Measurements from ENCODE around the gene GALP.
"Not testable (repeated sequence)": the region's sequence is repeated elsewhere in the genome, so short reads cannot be mapped to it uniquely, and the experiment has no call there.

The GALP gene

DNA sequence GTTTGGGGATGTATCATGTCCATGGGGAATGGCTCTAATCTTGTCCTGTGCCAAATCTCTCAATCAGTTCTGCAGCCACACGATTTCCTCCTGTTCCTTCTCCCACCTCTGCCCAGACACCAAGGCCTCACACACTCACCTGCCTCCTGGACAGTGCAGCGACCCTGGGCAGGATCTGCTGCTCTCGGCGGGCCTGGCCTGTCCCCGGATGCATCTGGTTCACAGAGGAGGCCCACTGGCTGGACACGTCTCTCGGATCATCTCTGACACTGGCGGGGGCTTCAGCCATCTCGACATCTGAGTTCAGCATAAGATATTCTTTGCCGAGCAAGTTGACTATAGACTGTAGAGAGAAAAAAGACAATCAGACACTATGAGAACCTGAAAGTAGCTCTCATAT, 15.9 kb downstream of the GALP start:
- no peak overlapping the region for H3K27ac Mint-ChIP-seq
- H3K27me3 Mint-ChIP-seq, result peaks cover 12% of the 10 kb centered on the region
- no peak overlapping the region for H3K4me3 Mint-ChIP-seq
- no peak for DNase-seq
- H3K4me1 Mint-ChIP-seq (ENCODE audit: low read depth), result no peaks in the 10 kb centered on the region
- H3K9me3 Mint-ChIP-seq, result no peaks in the 10 kb centered on the region
- no peaks in the 10 kb centered on the region for H3K36me3 Mint-ChIP-seq (ENCODE audit: low read depth)

DNA sequence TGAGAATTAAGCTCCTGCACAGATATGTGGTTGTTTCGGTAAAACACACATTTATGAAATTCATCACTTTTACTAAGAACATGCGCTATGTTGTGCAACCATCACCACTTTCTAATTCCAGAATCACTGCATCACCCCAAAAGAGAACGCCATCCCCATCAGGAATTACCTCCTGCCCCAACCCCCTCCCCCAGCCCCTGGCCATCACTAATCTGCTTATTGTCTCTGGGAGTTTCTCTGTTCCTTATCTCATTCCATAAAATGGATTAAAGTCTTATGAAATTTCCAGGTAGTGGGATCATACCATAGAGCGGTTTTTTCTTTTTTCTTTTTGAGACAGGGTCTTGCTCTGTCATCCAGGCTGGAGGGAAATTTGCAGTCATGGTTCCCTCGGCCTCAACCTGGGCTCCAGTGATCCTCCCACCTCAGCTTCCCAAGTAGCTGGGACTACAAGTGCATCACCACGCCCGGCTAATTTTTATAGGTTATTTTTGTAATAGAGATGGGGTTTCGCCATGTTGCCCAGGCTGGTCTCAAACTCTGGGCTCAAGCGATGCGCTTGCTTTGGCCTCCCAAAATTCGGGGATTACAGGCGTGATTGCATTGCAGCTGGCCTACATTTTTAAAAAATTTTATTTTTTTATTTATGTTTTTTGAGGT, 18.3 kb downstream of the GALP start:
- no peak overlapping the region for H3K27ac Mint-ChIP-seq
- H3K27me3 Mint-ChIP-seq, result peaks cover 8% of the 10 kb centered on the region
- H3K36me3 Mint-ChIP-seq (ENCODE audit: low read depth), result no peaks in the 10 kb centered on the region
- no peaks in the 10 kb centered on the region for H3K9me3 Mint-ChIP-seq
- DNase-seq, result no peak
- no peaks in the 10 kb centered on the region for H3K4me1 Mint-ChIP-seq (ENCODE audit: low read depth)
- no peak overlapping the region for H3K4me3 Mint-ChIP-seq

DNA sequence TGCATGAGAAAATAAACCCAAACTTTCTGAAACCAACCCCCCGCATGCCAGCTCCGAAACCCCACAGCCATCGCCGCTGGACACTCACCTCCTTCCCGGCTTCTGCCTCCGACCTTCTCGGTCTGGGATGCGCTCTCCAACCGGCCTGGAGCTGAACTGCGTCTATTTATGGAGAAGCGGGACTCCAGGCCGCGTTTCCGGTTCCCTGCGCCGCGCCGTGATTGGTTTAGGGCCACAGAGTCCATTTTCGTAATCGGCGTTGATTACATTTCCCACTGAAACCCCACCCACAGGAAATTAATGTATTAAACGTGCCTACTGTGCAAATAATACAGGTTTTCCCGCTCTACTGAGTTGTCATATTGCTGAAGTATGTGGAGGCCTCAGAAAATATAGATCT, 21.8 kb downstream of the GALP start, which contains the start of gene ZSCAN5B:
ZSCAN5B (minus strand) TSS at position 138 of the 400 bp plus-strand sequence. CDS start 4,731 bp downstream, outside the sequence.
- H3K27ac Mint-ChIP-seq; H3K4me1 Mint-ChIP-seq (ENCODE audit: low read depth); H3K9me3 Mint-ChIP-seq; H3K36me3 Mint-ChIP-seq (ENCODE audit: low read depth); H3K27me3 Mint-ChIP-seq; H3K4me3 Mint-ChIP-seq; DNase-seq: not testable (repeated sequence)

DNA sequence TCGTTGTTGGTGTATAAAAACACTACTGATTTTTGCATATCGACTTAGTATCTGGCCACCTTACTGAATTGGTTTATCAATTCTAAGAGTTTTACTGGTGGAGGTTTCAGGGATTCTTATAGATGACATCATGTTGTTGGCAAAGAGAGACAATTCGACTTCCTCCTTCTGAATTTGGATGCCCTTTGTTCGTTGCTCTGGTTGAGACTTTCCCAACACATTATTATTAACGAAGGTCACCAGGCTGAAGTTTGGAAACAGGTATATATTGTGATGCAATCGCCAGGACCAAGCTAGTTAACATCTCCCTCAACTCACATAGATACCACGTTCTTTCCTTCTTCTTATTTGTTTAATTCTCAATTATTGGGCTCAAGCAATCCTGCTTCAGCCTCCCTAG, 23.9 kb downstream of the GALP start:
- H3K4me1 Mint-ChIP-seq (ENCODE audit: low read depth), result no peaks in the 10 kb centered on the region

DNA sequence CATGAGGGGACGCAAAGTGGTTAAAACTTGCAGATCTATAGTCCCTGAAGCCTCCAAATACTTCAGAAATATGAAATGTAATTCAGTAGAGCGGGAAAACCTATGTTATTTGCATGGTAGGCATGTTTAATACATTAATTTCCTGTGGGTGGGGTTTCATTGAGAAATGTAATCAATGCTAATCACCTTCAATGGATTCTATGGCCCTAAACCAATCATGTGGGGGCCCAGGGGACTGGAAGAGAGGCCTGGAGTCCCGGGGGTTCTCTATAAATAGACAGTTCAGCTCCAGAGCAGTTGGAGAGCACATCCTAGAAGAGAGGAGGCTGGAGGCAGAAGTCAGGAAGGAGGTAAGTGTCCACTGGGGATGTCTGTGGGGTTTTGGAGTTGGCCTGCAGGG, 26.2 kb downstream of the GALP start, which contains the start of gene ZSCAN5C:
ZSCAN5C (plus strand) TSS at position 301 of the 400 bp plus-strand sequence. CDS start 3,641 bp downstream, outside the sequence.
- Mint-ChIP-seq H3K36me3 (ENCODE audit: low read depth) (no peaks in the 10 kb centered on the region), H3K9me3 (no peaks in the 10 kb centered on the region), H3K4me3 (no peak within 1 kb of the TSS), H3K27ac (no peak within 1 kb of the TSS), H3K4me1 (ENCODE audit: low read depth) (no peaks in the 10 kb centered on the region), H3K27me3 (peaks cover 10% of the 10 kb centered on the region)
- DNase-seq, result no peak

More for the DNA sequence above, 23.9 kb downstream of the GALP start:
- H3K36me3 Mint-ChIP-seq (ENCODE audit: low read depth), result no peaks in the 10 kb centered on the region
- H3K27ac Mint-ChIP-seq, result no peak overlapping the region
- H3K27me3 Mint-ChIP-seq, result no peaks in the 10 kb centered on the region
- DNase-seq, result no peak
- no peaks in the 10 kb centered on the region for H3K9me3 Mint-ChIP-seq
- H3K4me3 Mint-ChIP-seq, result no peak overlapping the region

DNA sequence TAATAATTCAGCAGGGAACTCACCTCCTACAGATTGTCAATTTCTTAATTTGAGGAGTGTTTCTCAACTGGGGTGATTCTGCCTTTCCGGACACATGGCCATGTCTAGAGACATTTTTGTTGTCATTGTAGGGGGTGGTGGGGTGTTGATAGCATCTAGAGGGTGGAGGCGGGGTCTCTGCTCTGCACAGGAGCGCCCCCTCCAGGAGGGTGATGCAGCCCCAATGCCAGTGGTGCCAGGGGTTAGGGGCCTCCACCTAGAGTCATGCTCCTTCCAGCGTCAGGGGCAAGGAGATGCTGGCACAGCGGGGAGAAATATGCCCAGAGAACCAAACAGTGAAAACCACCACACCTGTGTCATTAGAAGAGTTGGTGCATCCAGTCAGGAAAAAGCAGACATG, 31.8 kb downstream of the GALP start:
- H3K27me3 Mint-ChIP-seq, result peaks cover 15% of the 10 kb centered on the region
- H3K9me3 Mint-ChIP-seq; H3K4me1 Mint-ChIP-seq (ENCODE audit: low read depth); H3K4me3 Mint-ChIP-seq; H3K27ac Mint-ChIP-seq; DNase-seq; H3K36me3 Mint-ChIP-seq (ENCODE audit: low read depth): not testable (repeated sequence)

DNA sequence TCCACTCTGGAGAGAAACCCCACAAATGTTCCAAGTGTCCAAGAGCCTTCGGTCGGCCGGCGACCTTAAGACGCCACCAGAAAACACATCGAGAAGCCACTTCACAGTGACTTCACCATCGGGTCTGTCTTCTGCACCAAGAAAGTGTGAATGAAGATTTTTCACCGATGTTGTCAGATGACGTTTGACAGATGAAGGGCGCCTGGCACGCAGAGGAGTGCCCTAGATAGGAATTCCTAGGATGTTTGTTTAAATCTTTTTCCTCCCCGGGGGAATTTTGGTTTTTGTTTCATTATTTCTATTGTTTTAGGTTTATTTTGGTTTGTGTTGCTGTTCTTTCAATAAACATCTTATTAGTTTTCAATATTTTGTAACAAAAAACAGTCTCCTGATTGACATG, 33.3 kb downstream of the GALP start:
- H3K4me3 Mint-ChIP-seq, result no peak overlapping the region
- H3K27me3 Mint-ChIP-seq, result peaks cover 22% of the 10 kb centered on the region
- no peaks in the 10 kb centered on the region for H3K9me3 Mint-ChIP-seq
- DNase-seq, result no peak
- no peaks in the 10 kb centered on the region for H3K4me1 Mint-ChIP-seq (ENCODE audit: low read depth)
- H3K27ac Mint-ChIP-seq, result no peak overlapping the region
- no peaks in the 10 kb centered on the region for H3K36me3 Mint-ChIP-seq (ENCODE audit: low read depth)

DNA sequence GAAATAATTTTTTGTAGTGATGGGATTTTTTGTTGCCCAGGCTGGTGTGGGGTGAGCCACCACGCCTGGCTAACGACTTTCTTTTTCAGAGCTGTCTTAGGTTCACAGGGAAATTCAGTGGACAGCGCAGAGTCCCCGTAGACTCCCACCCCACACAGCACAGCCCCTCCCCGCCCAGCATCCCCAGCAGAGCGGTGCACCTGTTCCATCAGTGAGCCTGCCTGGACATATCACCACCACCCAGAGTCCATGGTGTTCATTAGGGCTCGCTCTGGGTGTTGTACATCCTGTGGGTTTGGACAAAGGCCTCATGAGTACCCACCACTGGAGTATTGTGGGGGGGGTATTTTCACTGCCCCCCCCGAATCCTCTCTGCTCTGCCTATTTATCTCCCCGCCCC, 34.2 kb downstream of the GALP start:
- H3K4me1 Mint-ChIP-seq (ENCODE audit: low read depth); H3K27ac Mint-ChIP-seq; H3K9me3 Mint-ChIP-seq; H3K36me3 Mint-ChIP-seq (ENCODE audit: low read depth); DNase-seq; H3K4me3 Mint-ChIP-seq: not testable (repeated sequence)
- peaks cover 32% of the 10 kb centered on the region for H3K27me3 Mint-ChIP-seq

DNA sequence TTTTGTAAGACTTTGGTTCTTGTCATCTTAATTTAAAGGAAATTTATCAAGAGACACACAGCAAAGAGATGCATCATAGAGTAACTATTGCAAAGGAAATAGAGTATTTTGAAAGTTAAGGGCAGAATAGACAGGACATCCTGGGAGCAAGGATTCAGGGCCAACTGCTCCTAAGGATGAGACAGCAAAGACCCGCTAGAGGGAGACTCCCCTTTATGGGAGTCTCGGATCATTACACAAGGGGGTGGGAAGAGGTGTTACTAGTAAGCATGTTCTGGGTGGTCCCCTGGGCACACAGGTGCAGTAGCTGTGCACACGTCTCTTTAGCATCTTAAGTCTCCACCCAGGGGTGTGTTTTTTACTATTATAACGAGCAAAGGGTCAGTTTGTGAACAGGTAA, 35.9 kb downstream of the GALP start:
- H3K27ac Mint-ChIP-seq, result no peak overlapping the region
- peaks cover 38% of the 10 kb centered on the region for H3K27me3 Mint-ChIP-seq
- no peak overlapping the region for H3K4me3 Mint-ChIP-seq
- H3K36me3 Mint-ChIP-seq (ENCODE audit: low read depth), result no peaks in the 10 kb centered on the region
- no peaks in the 10 kb centered on the region for H3K4me1 Mint-ChIP-seq (ENCODE audit: low read depth)
- DNase-seq, result no peak
- H3K9me3 Mint-ChIP-seq, result no peaks in the 10 kb centered on the region

DNA sequence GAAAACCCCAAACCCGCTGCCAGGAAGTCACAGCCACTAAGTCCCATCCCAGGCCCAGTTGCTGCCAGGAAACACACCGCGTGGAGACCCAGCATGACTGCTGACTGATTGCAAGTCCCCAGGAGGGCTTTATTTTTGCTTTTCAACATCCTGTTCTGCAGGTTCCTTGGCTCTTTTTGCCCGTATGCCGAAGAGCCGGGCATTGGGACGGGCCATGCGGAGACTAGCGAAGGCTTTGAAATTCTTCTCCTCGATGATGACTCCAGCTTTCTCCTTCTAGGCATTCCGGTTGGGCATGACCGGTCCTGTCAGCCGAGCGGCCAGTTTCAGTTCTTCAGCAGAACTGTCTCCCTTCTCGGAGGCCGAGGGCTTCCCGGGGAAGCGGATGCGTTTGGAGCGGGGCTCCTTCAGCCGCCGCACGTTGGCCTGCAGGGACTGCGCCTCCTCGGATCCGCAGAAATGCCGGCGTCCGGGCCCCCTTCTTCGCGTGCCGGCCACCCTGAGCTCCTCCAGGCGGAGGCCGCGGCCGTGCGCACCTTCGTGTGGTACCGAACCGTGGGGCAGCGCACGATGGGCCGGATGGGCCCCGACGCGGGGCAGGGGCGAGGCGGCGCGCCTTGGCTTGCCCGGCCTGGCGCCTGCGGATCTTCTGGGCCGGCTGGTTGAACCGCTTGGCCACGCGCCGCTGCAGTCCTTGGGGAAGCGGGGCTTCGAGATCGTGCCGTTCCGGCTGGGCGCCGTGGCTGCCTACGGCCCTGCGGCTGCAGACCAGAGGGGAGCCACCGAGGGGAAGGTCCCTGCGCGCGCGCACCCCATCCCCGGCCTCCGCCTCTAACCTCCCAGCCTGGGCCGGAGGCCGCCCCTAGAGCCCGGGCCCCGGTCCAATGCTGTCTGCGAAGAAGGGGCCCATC, 41.5 kb downstream of the GALP start:
- Mint-ChIP-seq H3K36me3 (ENCODE audit: low read depth) (peaks cover 15% of the 10 kb centered on the region), H3K27me3 (peaks cover 51% of the 10 kb centered on the region), H3K27ac (no peak overlapping the region), H3K9me3 (no peaks in the 10 kb centered on the region), H3K4me1 (ENCODE audit: low read depth) (peaks cover 8% of the 10 kb centered on the region), H3K4me3 (peak overlapping the region; percentile 45)
- peak; percentile 28 for DNase-seq

DNA sequence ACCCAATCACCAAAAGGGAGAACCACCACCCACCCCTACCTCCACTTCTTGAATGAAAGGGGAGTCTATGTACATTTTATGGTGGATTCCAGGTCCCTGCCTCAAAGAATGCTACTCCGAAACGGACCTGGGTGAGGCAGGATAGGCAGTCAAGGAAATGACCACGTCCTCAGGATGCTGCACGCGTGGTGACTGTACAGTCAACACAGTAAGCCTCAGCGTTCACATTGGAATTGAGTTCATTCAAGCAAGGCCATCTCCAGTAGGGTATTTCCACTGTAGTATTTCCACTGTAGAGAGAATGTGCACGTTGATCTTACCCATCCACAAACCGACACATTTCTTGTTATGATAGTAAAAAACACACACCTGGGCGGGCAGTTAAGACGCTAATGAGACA, 43.2 kb downstream of the GALP start:
- peaks cover 42% of the 10 kb centered on the region for H3K27me3 Mint-ChIP-seq
- H3K4me3 Mint-ChIP-seq, result no peak overlapping the region
- H3K4me1 Mint-ChIP-seq (ENCODE audit: low read depth), result peaks cover 8% of the 10 kb centered on the region
- no peak for DNase-seq
- H3K27ac Mint-ChIP-seq, result no peak overlapping the region
- peaks cover 29% of the 10 kb centered on the region for H3K36me3 Mint-ChIP-seq (ENCODE audit: low read depth)
- no peaks in the 10 kb centered on the region for H3K9me3 Mint-ChIP-seq

DNA sequence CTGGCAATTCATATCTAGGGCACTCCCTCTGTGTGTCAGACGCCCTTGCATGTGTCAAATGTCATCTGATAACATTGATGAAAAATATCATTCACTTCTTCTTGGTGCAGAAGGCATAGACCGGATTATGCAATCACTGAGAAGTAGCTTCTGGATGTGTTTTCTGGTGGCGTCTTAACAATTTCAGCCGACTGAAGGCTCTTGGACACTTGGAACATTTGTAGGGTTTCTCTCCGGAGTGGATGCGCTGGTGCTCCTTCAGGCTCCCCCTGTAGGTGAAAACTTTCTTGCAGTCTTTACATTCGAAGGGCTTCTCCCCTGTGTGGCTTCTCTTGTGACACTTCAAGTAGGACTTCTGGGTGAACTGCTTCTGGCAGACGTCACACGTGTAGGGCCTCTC, 45.6 kb downstream of the GALP start:
- DNase-seq; H3K4me1 Mint-ChIP-seq (ENCODE audit: low read depth); H3K9me3 Mint-ChIP-seq; H3K4me3 Mint-ChIP-seq; H3K27ac Mint-ChIP-seq: not testable (repeated sequence)
- Mint-ChIP-seq H3K36me3 (ENCODE audit: low read depth) (peaks cover 29% of the 10 kb centered on the region), H3K27me3 (peaks cover 19% of the 10 kb centered on the region)

DNA sequence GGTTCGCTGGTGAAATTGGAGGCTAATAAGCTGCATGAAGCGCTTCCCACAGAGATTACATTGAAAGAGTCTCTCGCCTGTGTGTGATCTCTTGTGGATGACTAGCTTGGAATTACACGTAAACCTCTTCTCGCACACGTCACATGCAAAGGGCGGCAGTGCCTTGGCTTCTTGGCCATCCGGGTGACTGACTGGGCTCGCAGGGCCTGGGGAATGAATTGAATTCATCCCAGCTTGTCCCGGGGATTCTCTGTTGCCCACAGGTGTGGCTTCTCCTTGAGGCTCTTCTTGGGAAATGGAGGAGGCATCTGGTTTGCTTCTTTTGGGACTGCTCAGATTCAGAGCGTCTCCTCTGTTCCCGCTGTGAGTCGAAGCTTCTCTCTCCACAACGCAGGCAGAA, 46.0 kb downstream of the GALP start:
- no peak overlapping the region for H3K4me3 Mint-ChIP-seq
- H3K4me1 Mint-ChIP-seq (ENCODE audit: low read depth), result peaks cover 6% of the 10 kb centered on the region
- no peak overlapping the region for H3K27ac Mint-ChIP-seq
- H3K9me3 Mint-ChIP-seq, result no peaks in the 10 kb centered on the region
- H3K36me3 Mint-ChIP-seq (ENCODE audit: low read depth), result peaks cover 29% of the 10 kb centered on the region
- DNase-seq, result no peak
- peaks cover 16% of the 10 kb centered on the region for H3K27me3 Mint-ChIP-seq

DNA sequence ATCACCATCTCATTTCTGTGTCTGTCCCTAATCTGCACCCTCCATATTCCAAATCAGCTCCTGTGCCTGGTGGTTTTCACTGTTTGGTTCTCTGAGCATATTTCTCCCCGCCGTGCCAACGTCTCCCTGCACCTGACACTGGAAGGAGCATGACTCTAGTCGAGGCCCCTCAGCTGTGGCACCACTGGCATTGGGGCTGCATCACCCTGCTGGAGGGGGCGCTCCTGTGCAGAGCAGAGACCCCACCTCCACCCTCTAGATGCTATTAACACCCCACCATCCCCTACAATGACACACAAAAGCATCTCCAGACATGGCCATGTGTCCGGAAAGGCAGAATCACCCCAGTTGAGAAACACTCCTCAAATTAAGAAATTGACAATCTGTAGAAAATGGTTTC, 47.1 kb downstream of the GALP start:
- Mint-ChIP-seq H3K9me3 (no peaks in the 10 kb centered on the region), H3K27me3 (peaks cover 9% of the 10 kb centered on the region), H3K4me1 (ENCODE audit: low read depth) (peaks cover 2% of the 10 kb centered on the region), H3K4me3 (no peak overlapping the region), H3K36me3 (ENCODE audit: low read depth) (peaks cover 29% of the 10 kb centered on the region), H3K27ac (no peak overlapping the region)
- no peak for DNase-seq

DNA sequence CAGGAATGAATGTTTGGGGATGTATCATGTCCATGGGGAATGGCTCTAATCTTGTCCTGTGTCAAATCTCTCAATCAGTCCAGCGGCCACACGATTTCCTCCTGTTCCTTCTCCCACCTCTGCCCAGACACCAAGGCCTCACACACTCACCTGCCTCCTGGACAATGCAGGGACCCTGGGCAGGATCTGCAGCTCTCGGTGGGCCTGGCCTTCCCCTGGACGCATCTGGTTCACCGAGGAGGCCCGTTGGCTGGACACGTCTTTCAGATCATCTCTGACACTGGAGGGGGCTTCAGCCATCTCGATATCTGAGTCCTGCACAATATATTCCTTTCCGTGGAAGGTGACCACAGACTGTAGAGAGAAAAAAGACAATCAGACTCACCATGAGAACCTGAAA, 47.7 kb downstream of the GALP start:
- no peak for DNase-seq
- Mint-ChIP-seq H3K4me1 (ENCODE audit: low read depth) (no peaks in the 10 kb centered on the region), H3K36me3 (ENCODE audit: low read depth) (peaks cover 29% of the 10 kb centered on the region), H3K27me3 (peaks cover 6% of the 10 kb centered on the region), H3K4me3 (no peak overlapping the region), H3K9me3 (no peaks in the 10 kb centered on the region), H3K27ac (no peak overlapping the region)

Data from activated T-cell treated with anti-CD3 and anti-CD28 coated beads, Interleukin-2, amount 50 U/mL, for 24 hours (primary cell).